ENCODE results near the gene SPEF1. TPM values are rescaled to one million over a fixed set of nuclear protein-coding genes. Genes with fewer than 3 reads are reported as not detected.
A peak's percentile ranks its signal among the peaks of the same experiment; 100 is the strongest.

The SPEF1 gene
- total RNA-seq, 2 experiments from 2014 or later, result not detected

DNA sequence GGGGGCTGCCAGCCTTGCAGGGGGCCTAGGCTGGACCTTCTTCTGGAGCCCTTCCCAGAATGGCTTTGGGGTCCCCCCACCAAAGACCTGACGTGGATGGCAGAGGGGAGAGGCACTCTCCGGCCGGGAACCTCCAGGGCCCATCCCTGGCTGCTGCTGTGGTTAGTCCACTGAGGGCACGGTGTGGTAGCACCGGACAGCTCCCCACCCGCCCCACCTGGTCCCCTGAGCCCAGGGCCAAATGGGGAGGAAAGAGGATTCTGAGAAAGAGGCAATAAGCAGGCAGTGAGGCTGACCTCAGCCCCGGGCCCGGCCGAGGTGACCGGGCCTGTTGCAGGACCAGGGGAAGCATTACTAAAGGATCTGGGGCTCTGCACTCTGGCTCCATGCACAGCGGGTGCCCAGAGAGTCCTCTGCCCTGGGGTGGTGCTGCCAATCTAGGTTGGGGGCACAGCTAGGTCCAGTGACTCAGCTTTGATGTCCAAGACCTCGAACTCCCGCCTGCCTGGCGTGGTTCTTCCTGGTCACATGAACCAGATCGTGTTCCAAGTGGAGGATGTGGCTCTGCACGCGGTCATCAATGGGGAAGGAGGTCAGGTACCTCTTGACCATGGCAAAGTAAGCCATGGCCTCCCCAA, 3.1 kb upstream of the SPEF1 start:
- POLR2A ChIA-PET, result interaction anchor here (0.8 to 8.5 kb wide), 4 partner anchors 16 to 35 kb away, joined by 3 to 89 read pairs (median 39); partner anchors contain the start of gene AP5S1
- Mint-ChIP-seq H3K27ac (peak overlapping the region; percentile 50), H3K9me3 (no peaks in the 10 kb centered on the region), H3K4me1 (ENCODE audit: low read depth) (peaks cover 55% of the 10 kb centered on the region), H3K27me3 (peaks cover 4% of the 10 kb centered on the region), H3K36me3 (ENCODE audit: low read depth) (no peaks in the 10 kb centered on the region), H3K4me3 (peak overlapping the region; percentile 69)
- H3K27ac ChIP-seq (ENCODE audit: low read depth in 1 of 2, low read length in 2 of 2), result no peak overlapping the region
- peaks cover 40% of the 10 kb centered on the region for H3K4me1 ChIP-seq (ENCODE audit: insufficient read depth, low read length)
- TF ChIP-seq, protein P1, sequence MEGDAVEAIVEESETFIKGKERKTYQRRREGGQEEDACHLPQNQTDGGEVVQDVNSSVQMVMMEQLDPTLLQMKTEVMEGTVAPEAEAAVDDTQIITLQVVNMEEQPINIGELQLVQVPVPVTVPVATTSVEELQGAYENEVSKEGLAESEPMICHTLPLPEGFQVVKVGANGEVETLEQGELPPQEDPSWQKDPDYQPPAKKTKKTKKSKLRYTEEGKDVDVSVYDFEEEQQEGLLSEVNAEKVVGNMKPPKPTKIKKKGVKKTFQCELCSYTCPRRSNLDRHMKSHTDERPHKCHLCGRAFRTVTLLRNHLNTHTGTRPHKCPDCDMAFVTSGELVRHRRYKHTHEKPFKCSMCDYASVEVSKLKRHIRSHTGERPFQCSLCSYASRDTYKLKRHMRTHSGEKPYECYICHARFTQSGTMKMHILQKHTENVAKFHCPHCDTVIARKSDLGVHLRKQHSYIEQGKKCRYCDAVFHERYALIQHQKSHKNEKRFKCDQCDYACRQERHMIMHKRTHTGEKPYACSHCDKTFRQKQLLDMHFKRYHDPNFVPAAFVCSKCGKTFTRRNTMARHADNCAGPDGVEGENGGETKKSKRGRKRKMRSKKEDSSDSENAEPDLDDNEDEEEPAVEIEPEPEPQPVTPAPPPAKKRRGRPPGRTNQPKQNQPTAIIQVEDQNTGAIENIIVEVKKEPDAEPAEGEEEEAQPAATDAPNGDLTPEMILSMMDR (IDR thresholded peaks at IDR 0.05), result no peak
- DNase-seq, result peak in 1 of 14 experiments; percentile 34
- peaks cover 0 to 1% of the 10 kb centered on the region in 2 experiments for H3K27me3 ChIP-seq (ENCODE audit: control insufficient read depth in 1 of 2, insufficient read depth in 2 of 2, low read length in 2 of 2)
- intact Hi-C loops (cut with DNase I, micrococcal nuclease), result no loop called here
- H3K36me3 ChIP-seq (ENCODE audit: insufficient read depth, low read length), result no peaks in the 10 kb centered on the region
- H3K9me3 ChIP-seq (ENCODE audit: control insufficient read depth in 1 of 2, insufficient read depth in 1 of 2, low read length in 2 of 2), result peaks cover 0 to 3% of the 10 kb centered on the region in 2 experiments
- CTCF ChIA-PET, result interaction anchor here (1.4 to 3.8 kb wide), 2 partner anchors 31 to 71 kb away, joined by 3 to 31 read pairs; no protein-coding TSS in a partner anchor
- H3K4me3 ChIP-seq (ENCODE audit: low read length), result no peak overlapping the region
- no peak for ATAC-seq (ENCODE audit: poor library complexity)

DNA sequence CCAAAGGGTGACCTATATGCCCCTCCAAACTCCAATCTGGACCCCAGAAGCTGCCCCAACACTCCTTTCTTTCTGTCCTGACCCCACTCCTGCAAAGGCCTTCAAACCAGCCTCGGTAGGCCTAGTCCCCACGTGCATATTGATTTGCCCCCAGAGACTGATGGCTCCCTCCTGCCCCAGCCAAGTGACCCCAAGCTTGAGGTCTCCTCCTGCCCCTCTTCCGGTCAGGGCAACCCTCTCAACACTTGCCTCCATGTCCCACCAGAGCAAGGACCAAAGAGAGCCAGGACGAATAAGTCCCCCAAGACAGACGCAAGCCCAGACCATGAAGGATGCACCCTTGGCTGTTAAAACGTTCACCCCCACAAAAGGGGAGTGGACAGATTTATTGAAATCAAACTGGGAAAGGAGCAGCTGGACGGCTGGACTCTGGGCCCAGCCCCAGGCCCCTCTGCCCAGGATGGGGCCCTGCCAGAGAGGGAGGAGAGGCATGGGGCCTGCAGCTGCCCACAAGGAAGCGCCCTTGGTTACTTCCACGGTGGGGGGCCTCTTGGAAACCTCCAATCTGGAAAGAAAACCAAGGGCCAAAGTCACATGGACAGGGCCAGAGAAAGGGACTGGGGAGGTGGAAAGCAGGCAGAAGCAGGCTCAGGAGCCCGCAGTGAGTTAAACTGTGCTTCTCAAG, 2.4 kb upstream of the SPEF1 start:
- TF ChIP-seq, protein P1 (IDR thresholded peaks at IDR 0.05), result no peak
- DNase-seq (no peak), ATAC-seq (ENCODE audit: poor library complexity) (no peak)
- H3K36me3 Mint-ChIP-seq (ENCODE audit: low read depth), result no peaks in the 10 kb centered on the region
- intact Hi-C loops (cut with DNase I, micrococcal nuclease), result loop anchor here in 1 of 2 experiments (2.0 kb wide), 1 partner anchor 15 kb away; no protein-coding TSS in a partner anchor
- Histone ChIP-seq H3K36me3 (ENCODE audit: insufficient read depth, low read length) (no peaks in the 10 kb centered on the region), H3K4me1 (ENCODE audit: insufficient read depth, low read length) (peaks cover 41% of the 10 kb centered on the region), H3K27ac (ENCODE audit: low read depth in 1 of 2, low read length in 2 of 2) (no peak overlapping the region), H3K9me3 (ENCODE audit: control insufficient read depth in 1 of 2, insufficient read depth in 1 of 2, low read length in 2 of 2) (peaks cover 0 to 3% of the 10 kb centered on the region in 2 experiments), H3K27me3 (ENCODE audit: control insufficient read depth in 1 of 2, insufficient read depth in 2 of 2, low read length in 2 of 2) (peaks cover 3 to 8% of the 10 kb centered on the region in 2 experiments), H3K4me3 (ENCODE audit: low read length) (no peak overlapping the region)
- peak overlapping the region; percentile 27 for H3K4me3 Mint-ChIP-seq
- no peaks in the 10 kb centered on the region for H3K9me3 Mint-ChIP-seq
- H3K27me3 Mint-ChIP-seq, result peaks cover 8% of the 10 kb centered on the region
- ChIA-PET POLR2A (interaction anchor here (1.2 to 8.5 kb wide), 2 partner anchors 15 to 30 kb away, joined by 3 to 89 read pairs; no protein-coding TSS in a partner anchor), CTCF (interaction anchor here (1.4 to 1.6 kb wide), 2 partner anchors 12 to 31 kb away, joined by 3 read pairs; partner anchors contain the start of gene CDC25B)
- H3K4me1 Mint-ChIP-seq (ENCODE audit: low read depth), result peaks cover 54% of the 10 kb centered on the region
- H3K27ac Mint-ChIP-seq, result peak overlapping the region; percentile 43

DNA sequence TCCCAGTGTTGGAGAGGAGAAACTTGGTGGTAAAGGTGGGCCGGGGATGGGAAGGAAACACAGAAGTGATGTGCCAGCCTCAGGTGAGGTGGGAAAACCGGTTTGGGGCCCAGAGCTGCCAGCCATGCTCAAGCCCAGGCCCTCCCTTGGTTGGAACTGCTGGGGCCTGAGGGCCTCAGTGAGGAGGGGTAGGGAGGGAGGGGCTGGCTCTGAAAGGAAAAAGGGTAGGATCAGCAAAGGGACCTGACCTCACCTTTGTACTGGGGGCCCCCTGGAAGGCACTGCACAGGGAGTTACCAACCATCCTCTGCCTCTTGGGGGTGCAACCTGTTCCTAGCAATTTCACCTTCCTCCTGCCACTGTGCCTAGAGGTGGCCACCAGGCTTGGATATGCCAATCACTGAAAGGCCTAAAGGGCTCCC, 1.8 kb upstream of the SPEF1 start:
- peak overlapping the region in 1 of 2 donors; percentile 9 for H3K27ac ChIP-seq (ENCODE audit: low read depth in 1 of 2, low read length in 2 of 2)
- ChIA-PET POLR2A (interaction anchor here (2.1 to 2.4 kb wide), 2 partner anchors 16 to 37 kb away, joined by 8 to 16 read pairs; partner anchors contain the start of gene AP5S1), CTCF (interaction anchor here (1.6 kb wide), 1 partner anchor 13 kb away, joined by 3 read pairs; the partner anchor contains the start of gene CDC25B)
- intact Hi-C loops (cut with DNase I, micrococcal nuclease), result loop anchor here in 1 of 2 experiments (2.0 kb wide), 1 partner anchor 14 kb away; no protein-coding TSS in a partner anchor
- H3K4me3 Mint-ChIP-seq, result peak overlapping the region; percentile 27
- H3K36me3 Mint-ChIP-seq (ENCODE audit: low read depth), result no peaks in the 10 kb centered on the region
- peaks cover 47% of the 10 kb centered on the region for H3K4me1 ChIP-seq (ENCODE audit: insufficient read depth, low read length)
- H3K27me3 Mint-ChIP-seq, result peaks cover 8% of the 10 kb centered on the region
- DNase-seq (peak in 1 of 14 experiments; percentile 42), ATAC-seq (ENCODE audit: poor library complexity) (no peak)
- H3K36me3 ChIP-seq (ENCODE audit: insufficient read depth, low read length), result no peaks in the 10 kb centered on the region
- peaks cover 7 to 8% of the 10 kb centered on the region in 2 experiments for H3K27me3 ChIP-seq (ENCODE audit: control insufficient read depth in 1 of 2, insufficient read depth in 2 of 2, low read length in 2 of 2)
- peaks cover 0 to 3% of the 10 kb centered on the region in 2 experiments for H3K9me3 ChIP-seq (ENCODE audit: control insufficient read depth in 1 of 2, insufficient read depth in 1 of 2, low read length in 2 of 2)
- no peak overlapping the region for H3K4me3 ChIP-seq (ENCODE audit: low read length)
- H3K27ac Mint-ChIP-seq, result peak overlapping the region; percentile 43
- TF ChIP-seq, protein P1 (IDR thresholded peaks at IDR 0.05), result no peak
- peaks cover 49% of the 10 kb centered on the region for H3K4me1 Mint-ChIP-seq (ENCODE audit: low read depth)
- H3K9me3 Mint-ChIP-seq, result no peaks in the 10 kb centered on the region
